ENCODE measurements around the gene HMGA1. TPM values are rescaled to one million over a fixed set of nuclear protein-coding genes. Genes with fewer than 3 reads are reported as not detected.
A peak's percentile ranks its signal among the peaks of the same experiment; 100 is the strongest.

Gene HMGA1
- total and polyA plus RNA-seq, 2 of the 13 experiments (the other 11 are each of a cell fraction or from before 2014, with no cell fraction given), result 117 to 145 TPM

DNA sequence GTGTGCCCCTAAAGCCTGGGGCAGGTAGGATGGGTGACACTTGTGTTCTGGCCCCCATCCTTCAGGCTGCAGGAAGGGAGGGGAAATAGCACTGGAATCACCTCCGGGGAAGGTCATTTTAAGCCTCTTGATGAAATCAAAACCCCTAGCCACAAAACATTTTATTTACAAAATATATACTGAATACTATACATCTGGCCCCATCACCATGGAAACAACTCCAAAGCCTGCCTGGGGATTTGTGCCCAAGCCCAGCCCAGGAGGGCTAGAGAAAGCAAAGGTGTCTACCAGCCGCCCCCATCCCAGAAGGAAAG, 9.5 kb downstream of the HMGA1 start:
- in situ Hi-C loops (cut with HindIII; ENCODE audit: extremely low pct_ligation_motif_present, low pct_unique_long_range_greater_than_20kb), result loop anchor here (5.0 to 25.0 kb wide), 2 partner anchors 171 to 366 kb away; no protein-coding TSS in a partner anchor
- ChIA-PET POLR2A (interaction anchor here (5.9 kb wide), 1 partner anchor 171 kb away, joined by 100 read pairs; no protein-coding TSS in a partner anchor), CTCF (ENCODE audit: low intra/inter-chr PET ratio, low total read pairs) (no interaction called here)
- Histone ChIP-seq H2AFZ (ENCODE audit: low read length) (no peak overlapping the region), H3K36me3 (replicated peaks in 1 of 2; ENCODE audit: control insufficient read depth in 1 of 2, insufficient read depth in 2 of 2, low read length in 2 of 2) (peaks cover 17 to 34% of the 10 kb centered on the region in 2 experiments; a peak in 4 of 5 replicates), H3K9ac (ENCODE audit: insufficient read depth, low read depth, low read length) (no peak overlapping the region), H3K4me2 (ENCODE audit: low read depth, low read length) (no peak overlapping the region), H3K27ac (ENCODE audit: extremely low read length, insufficient read depth, low read length) (no peak overlapping the region), H3K4me1 (ENCODE audit: insufficient read depth, low read length) (peaks cover 57% of the 10 kb centered on the region), H4K20me1 (ENCODE audit: insufficient read depth, low read length) (0 out of 2 replicates have a peak, but pooled peaks cover 4% of the 10 kb centered on the region), H3K9me3 (ENCODE audit: low read length) (no peaks in the 10 kb centered on the region), H3K27me3 (ENCODE audit: control insufficient read depth in 1 of 2, insufficient read depth in 2 of 2, low read length in 2 of 2) (no peaks in the 10 kb centered on the region), H3K79me2 (ENCODE audit: insufficient read depth, low read length) (no peaks in the 10 kb centered on the region), H3K4me3 (replicated peaks in 1 of 3; ENCODE audit: insufficient read depth in 1 of 3, low read depth in 2 of 3, low read length in 3 of 3) (no peak overlapping the region)
- intact Hi-C loops (cut with micrococcal nuclease; ENCODE audit: unreplicated experiment), result loop anchor here (5.0 kb wide), 1 partner anchor 361 kb away; no protein-coding TSS in a partner anchor
- 86% methylated on average over 2 of the region's 2 CpGs for WGBS (ENCODE audit: low lambda C conversion rate)
- BruUV-seq (replicated peaks), result no TSS peak
- no peak for DNase-seq (ENCODE audit: low spot score)
- ATAC-seq, result no peak
- FAIRE-seq, result no peak
- TF ChIP-seq POLR2AphosphoS5 (IDR thresholded peaks at IDR 0.05; ENCODE audit: low read depth, low read length) (no peak), GPN1 (CRISPR knock-in tag; IDR thresholded peaks at IDR 0.05; ENCODE audit: borderline replicate concordance) (no peak), SALL2 (CRISPR knock-in tag; IDR thresholded peaks at IDR 0.05) (0 out of 2 replicates have a peak, but pooled peaks have one; percentile 5), ZBTB1 (CRISPR knock-in tag; IDR thresholded peaks at IDR 0.05; ENCODE audit: borderline replicate concordance) (no peak), SP4 (CRISPR knock-in tag; IDR thresholded peaks at IDR 0.05) (0 out of 2 replicates have a peak, but pooled peaks have one; percentile 36), KDM4B (CRISPR knock-in tag; IDR thresholded peaks at IDR 0.05) (no peak)

DNA sequence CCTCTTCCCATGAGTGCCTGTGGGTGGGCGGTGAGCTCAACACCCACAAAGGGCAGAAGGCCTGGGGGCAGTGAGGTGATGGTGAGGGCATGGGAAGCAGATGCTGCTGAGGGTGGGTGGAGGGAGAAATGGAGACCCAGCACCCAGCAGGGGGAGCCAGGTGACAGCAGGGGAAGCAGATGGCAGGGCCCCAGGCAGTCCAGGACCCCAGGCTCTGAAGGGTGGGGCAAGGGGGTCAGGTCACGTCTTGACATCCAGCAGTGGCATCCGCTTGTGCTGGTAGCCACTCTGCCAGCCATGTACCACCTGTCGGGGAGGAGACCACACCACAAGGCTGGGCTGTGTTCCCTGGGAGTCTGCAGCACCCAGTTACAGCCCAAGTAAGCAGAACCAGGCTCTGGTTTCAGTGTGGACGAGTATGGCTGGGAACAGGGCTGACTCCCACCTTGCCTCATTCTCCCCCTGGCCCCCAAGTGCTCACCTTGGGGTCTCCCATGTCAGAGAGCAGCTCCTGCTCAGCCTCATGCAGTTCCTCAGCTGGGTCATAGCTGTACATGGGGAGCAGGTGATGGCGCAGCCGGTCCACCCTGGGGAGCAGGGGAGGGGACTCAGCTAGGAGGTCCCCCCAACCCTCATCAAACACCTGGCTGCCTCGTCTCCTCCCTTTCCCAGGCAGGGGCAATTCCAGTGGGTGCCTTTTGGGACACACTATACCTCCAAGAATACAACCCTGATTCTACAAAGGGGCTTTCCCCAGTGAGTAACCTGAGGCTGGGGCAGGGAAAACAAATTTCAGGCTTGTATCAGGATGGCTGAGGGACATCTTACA, 10.1 kb downstream of the HMGA1 start:
- FAIRE-seq, result peak; percentile 37
- Histone ChIP-seq H3K4me3 (replicated peaks in 1 of 3; ENCODE audit: insufficient read depth in 1 of 3, low read depth in 2 of 3, low read length in 3 of 3) (no peak overlapping the region), H3K9me3 (ENCODE audit: low read length) (no peaks in the 10 kb centered on the region), H2AFZ (ENCODE audit: low read length) (no peak overlapping the region), H3K36me3 (replicated peaks in 1 of 2; ENCODE audit: control insufficient read depth in 1 of 2, insufficient read depth in 2 of 2, low read length in 2 of 2) (peaks cover 15 to 29% of the 10 kb centered on the region in 2 experiments; a peak in 4 of 5 replicates), H4K20me1 (ENCODE audit: insufficient read depth, low read length) (0 out of 2 replicates have a peak, but pooled peaks cover 4% of the 10 kb centered on the region), H3K9ac (ENCODE audit: insufficient read depth, low read depth, low read length) (no peak overlapping the region), H3K79me2 (ENCODE audit: insufficient read depth, low read length) (no peaks in the 10 kb centered on the region), H3K4me2 (ENCODE audit: low read depth, low read length) (no peak overlapping the region), H3K27me3 (ENCODE audit: control insufficient read depth in 1 of 2, insufficient read depth in 2 of 2, low read length in 2 of 2) (no peaks in the 10 kb centered on the region), H3K27ac (ENCODE audit: extremely low read length, insufficient read depth, low read length) (no peak overlapping the region), H3K4me1 (ENCODE audit: insufficient read depth, low read length) (peaks cover 56% of the 10 kb centered on the region)
- intact Hi-C loops (cut with micrococcal nuclease; ENCODE audit: unreplicated experiment), result loop anchor here (5.0 kb wide), 1 partner anchor 361 kb away; no protein-coding TSS in a partner anchor
- ATAC-seq, result peak; percentile 35
- POLR2A ChIA-PET, result interaction anchor here (5.9 kb wide), 1 partner anchor 170 kb away, joined by 100 read pairs; no protein-coding TSS in a partner anchor
- CTCF ChIA-PET (ENCODE audit: low intra/inter-chr PET ratio, low total read pairs), result interaction anchor here (0.7 kb wide), 1 partner anchor 168 kb away, joined by 3 read pairs; no protein-coding TSS in a partner anchor
- peak; percentile 49 for DNase-seq (ENCODE audit: low spot score)
- in situ Hi-C loops (cut with HindIII; ENCODE audit: extremely low pct_ligation_motif_present, low pct_unique_long_range_greater_than_20kb), result loop anchor here (5.0 to 25.0 kb wide), 2 partner anchors 171 to 366 kb away; no protein-coding TSS in a partner anchor
- BruUV-seq (replicated peaks), result no TSS peak
- 73% methylated on average over 2 of the region's 8 CpGs for WGBS (ENCODE audit: low lambda C conversion rate)
- TF ChIP-seq ZNF253 (CRISPR knock-in tag; IDR thresholded peaks at IDR 0.05; ENCODE audit: borderline replicate concordance), result no peak
- TF ChIP-seq STAG1 (CRISPR knock-in tag; IDR thresholded peaks at IDR 0.05), result peak; percentile 79
- TF ChIP-seq ZNF674 (CRISPR knock-in tag; IDR thresholded peaks at IDR 0.05; ENCODE audit: low read depth), result no peak
- no peak for TF ChIP-seq MLLT10 (CRISPR knock-in tag; IDR thresholded peaks at IDR 0.05)
- TF ChIP-seq RXRB (CRISPR knock-in tag; IDR thresholded peaks at IDR 0.05; ENCODE audit: borderline replicate concordance), result 0 out of 2 replicates have a peak, but pooled peaks have one; percentile 28
- TF ChIP-seq SP1 (IDR thresholded peaks at IDR 0.05), result no peak
- 0 out of 2 replicates have a peak, but pooled peaks have one; percentile 10 for TF ChIP-seq SP1 (CRISPR knock-in tag; IDR thresholded peaks at IDR 0.05)
- TF ChIP-seq RAD51 (IDR thresholded peaks at IDR 0.05; ENCODE audit: borderline replicate concordance), result no peak
- no peak for TF ChIP-seq CBFB (CRISPR knock-in tag; IDR thresholded peaks at IDR 0.05)
- no peak for TF ChIP-seq TBX3 (IDR thresholded peaks at IDR 0.05; ENCODE audit: borderline replicate concordance)
- TF ChIP-seq ZNF816 (CRISPR knock-in tag; IDR thresholded peaks at IDR 0.05; ENCODE audit: borderline replicate concordance), result no peak
- TF ChIP-seq SSRP1 (CRISPR knock-in tag; IDR thresholded peaks at IDR 0.05), result no peak
- TF ChIP-seq HOXA5 (CRISPR knock-in tag; IDR thresholded peaks at IDR 0.05), result no peak

Data from HepG2 (cell line).